Measurements from ENCODE around the gene AP5B1. TPM values are rescaled to one million over a fixed set of nuclear protein-coding genes. Genes with fewer than 3 reads are reported as not detected.

The AP5B1 gene
- total RNA-seq, 1 experiment from 2014 or later, result 9.4 TPM

DNA sequence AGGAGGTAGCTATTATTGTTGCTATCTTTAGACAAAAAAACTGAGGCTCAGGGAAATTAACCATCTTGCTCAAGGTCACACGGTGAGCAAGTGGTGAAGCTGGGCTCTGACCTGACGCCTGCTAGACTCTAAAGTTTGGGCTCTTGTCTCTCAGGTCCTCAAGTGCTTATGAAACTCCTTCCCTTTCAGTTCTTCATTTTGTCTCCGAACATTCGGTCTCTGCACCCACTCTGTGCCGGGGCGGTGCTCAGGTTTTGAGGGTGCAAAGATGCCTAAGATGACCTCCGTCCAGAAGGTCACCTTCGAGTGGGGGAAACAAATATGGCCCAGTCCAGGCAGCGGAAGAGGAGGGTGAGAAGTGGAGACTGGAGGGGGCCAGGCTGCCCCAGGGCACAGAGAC, 22.1 kb upstream of the AP5B1 start:
- no peak overlapping the region for H3K27ac ChIP-seq (ENCODE audit: insufficient read length, low read depth, low read length)
- no peak overlapping the region for H2BK15ac ChIP-seq (ENCODE audit: low read depth, low read length)
- H3K27me3 ChIP-seq (ENCODE audit: insufficient read depth, low read length), result no peaks in the 10 kb centered on the region; the same call in 1 of the 2 replicates
- no peak overlapping the region for H3K23ac ChIP-seq (ENCODE audit: insufficient read length, low read depth, low read length)
- Mint-ChIP-seq H3K4me1 (peaks cover 16 to 25% of the 10 kb centered on the region in 2 experiments), H3K9me3 (no peaks in the 10 kb centered on the region), H3K27me3 (ENCODE audit: low read depth) (peaks cover 16% of the 10 kb centered on the region), H3K4me3 (no peak overlapping the region), H3K27ac (no peak overlapping the region), H3K36me3 (ENCODE audit: insufficient read depth in 1 of 3, low read depth in 3 of 3) (no peaks in the 10 kb centered on the region)
- H4K5ac ChIP-seq (ENCODE audit: insufficient read length, low read depth, low read length), result no peak overlapping the region
- H2BK120ac ChIP-seq (ENCODE audit: low read depth, low read length, poor library complexity, severe bottlenecking), result no peak overlapping the region
- no peak overlapping the region for H2BK12ac ChIP-seq (ENCODE audit: insufficient read length, low read depth, low read length)
- H3K4me2 ChIP-seq (ENCODE audit: insufficient read depth, insufficient read length, low read length), result no peak overlapping the region
- H3K79me1 ChIP-seq (ENCODE audit: insufficient read depth, low read depth, low read length, poor library complexity, severe bottlenecking), result no peaks in the 10 kb centered on the region
- H2BK5ac ChIP-seq (ENCODE audit: insufficient read length, low read length), result no peak overlapping the region
- no peaks in the 10 kb centered on the region for H3K79me2 ChIP-seq (ENCODE audit: insufficient read depth, low read length)
- no peak overlapping the region for H3T11ph ChIP-seq (ENCODE audit: low read length)
- no peak overlapping the region for H3K14ac ChIP-seq (ENCODE audit: insufficient read depth, low read length)
- H3K9me3 ChIP-seq (ENCODE audit: control insufficient read depth, low read depth, low read length), result no peaks in the 10 kb centered on the region
- H2AFZ ChIP-seq (ENCODE audit: low read length), result no peak overlapping the region
- no peak for DNase-seq
- H3K18ac ChIP-seq (ENCODE audit: insufficient read length, low read depth, low read length), result no peak overlapping the region
- H4K20me1 ChIP-seq (ENCODE audit: control insufficient read depth, insufficient read depth, insufficient read length), result no peaks in the 10 kb centered on the region
- no peak overlapping the region for H3K4ac ChIP-seq (ENCODE audit: low read depth, low read length)
- H3K4me1 ChIP-seq (ENCODE audit: insufficient read depth, low read length), result no peaks in the 10 kb centered on the region
- no peak overlapping the region for H2BK20ac ChIP-seq (ENCODE audit: low read depth, low read length, poor library complexity, severe bottlenecking)
- H4K8ac ChIP-seq (replicated peaks; ENCODE audit: insufficient read length, low read depth, low read length), result no peak overlapping the region
- no peak overlapping the region for H3K9ac ChIP-seq (ENCODE audit: extremely low read depth, insufficient read length, low read length)
- TF ChIP-seq, protein P1, sequence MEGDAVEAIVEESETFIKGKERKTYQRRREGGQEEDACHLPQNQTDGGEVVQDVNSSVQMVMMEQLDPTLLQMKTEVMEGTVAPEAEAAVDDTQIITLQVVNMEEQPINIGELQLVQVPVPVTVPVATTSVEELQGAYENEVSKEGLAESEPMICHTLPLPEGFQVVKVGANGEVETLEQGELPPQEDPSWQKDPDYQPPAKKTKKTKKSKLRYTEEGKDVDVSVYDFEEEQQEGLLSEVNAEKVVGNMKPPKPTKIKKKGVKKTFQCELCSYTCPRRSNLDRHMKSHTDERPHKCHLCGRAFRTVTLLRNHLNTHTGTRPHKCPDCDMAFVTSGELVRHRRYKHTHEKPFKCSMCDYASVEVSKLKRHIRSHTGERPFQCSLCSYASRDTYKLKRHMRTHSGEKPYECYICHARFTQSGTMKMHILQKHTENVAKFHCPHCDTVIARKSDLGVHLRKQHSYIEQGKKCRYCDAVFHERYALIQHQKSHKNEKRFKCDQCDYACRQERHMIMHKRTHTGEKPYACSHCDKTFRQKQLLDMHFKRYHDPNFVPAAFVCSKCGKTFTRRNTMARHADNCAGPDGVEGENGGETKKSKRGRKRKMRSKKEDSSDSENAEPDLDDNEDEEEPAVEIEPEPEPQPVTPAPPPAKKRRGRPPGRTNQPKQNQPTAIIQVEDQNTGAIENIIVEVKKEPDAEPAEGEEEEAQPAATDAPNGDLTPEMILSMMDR (conservative IDR thresholded peaks at IDR 0.05), result no peak
- H4K91ac ChIP-seq (ENCODE audit: insufficient read length, low read depth, low read length), result no peak overlapping the region
- H3K23me2 ChIP-seq (ENCODE audit: insufficient read length, low read depth, low read length, poor library complexity, severe bottlenecking), result no peaks in the 10 kb centered on the region
- H2AK5ac ChIP-seq (ENCODE audit: insufficient read length, low read length), result no peak overlapping the region
- no peak overlapping the region for H3K56ac ChIP-seq (ENCODE audit: insufficient read length, low read depth, low read length)
- no CpG with 5 or more reads among the region's 9 CpGs for WGBS (ENCODE audit: extremely low coverage, insufficient read length, low lambda C conversion rate)
